ENCODE measurements around the gene DOP1A.

Gene DOP1A

DNA sequence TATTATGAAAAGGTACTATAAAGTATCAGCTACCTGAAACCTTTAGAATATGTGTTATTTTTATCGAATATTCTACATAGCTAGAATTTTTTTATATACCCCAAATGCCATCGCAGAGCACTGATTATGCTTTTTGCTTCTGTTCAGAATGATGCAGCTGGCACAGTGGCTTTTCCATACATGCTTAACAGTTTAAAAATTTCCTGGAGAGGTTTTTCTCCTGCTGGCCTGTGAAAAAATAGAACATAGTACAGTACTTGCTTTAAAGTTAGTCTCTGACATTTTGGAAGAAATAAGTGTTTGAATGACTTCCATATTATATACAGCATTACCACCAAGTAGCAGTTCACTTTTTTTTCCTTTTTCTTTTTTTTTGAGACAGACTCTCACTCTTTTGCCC lies 5.3 kb downstream of the DOP1A start:
- no peak overlapping the region for H3K4me3 ChIP-seq (ENCODE audit: low read depth, low read length)
- TF ChIP-seq, protein P1, sequence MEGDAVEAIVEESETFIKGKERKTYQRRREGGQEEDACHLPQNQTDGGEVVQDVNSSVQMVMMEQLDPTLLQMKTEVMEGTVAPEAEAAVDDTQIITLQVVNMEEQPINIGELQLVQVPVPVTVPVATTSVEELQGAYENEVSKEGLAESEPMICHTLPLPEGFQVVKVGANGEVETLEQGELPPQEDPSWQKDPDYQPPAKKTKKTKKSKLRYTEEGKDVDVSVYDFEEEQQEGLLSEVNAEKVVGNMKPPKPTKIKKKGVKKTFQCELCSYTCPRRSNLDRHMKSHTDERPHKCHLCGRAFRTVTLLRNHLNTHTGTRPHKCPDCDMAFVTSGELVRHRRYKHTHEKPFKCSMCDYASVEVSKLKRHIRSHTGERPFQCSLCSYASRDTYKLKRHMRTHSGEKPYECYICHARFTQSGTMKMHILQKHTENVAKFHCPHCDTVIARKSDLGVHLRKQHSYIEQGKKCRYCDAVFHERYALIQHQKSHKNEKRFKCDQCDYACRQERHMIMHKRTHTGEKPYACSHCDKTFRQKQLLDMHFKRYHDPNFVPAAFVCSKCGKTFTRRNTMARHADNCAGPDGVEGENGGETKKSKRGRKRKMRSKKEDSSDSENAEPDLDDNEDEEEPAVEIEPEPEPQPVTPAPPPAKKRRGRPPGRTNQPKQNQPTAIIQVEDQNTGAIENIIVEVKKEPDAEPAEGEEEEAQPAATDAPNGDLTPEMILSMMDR (IDR thresholded peaks at IDR 0.05; ENCODE audit: borderline replicate concordance, insufficient read depth, low read depth, low read length) = no peak

DNA sequence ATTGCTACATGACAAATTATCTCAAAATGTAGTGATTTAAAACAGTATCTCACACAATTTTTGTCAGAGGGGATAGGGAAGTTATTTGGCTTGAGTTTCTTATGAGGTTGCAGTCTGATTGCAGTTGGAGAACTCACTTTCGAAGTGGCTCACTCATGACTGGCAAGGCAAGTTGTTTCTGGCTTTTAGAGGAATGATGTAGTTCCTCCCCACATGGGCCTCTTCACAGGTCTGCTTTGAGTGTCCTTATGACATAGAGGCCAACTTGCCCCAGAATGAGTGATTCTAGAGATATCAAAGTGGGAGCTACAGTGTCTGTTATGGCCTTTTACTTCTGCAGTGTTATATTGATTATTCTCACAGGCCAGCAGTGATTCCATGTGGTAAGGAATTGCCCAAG lies 6.1 kb downstream of the DOP1A start:
- H3K4me3 ChIP-seq (ENCODE audit: low read depth, low read length) = no peak overlapping the region
- TF ChIP-seq, protein P1 (IDR thresholded peaks at IDR 0.05; ENCODE audit: borderline replicate concordance, insufficient read depth, low read depth, low read length) = no peak

DNA sequence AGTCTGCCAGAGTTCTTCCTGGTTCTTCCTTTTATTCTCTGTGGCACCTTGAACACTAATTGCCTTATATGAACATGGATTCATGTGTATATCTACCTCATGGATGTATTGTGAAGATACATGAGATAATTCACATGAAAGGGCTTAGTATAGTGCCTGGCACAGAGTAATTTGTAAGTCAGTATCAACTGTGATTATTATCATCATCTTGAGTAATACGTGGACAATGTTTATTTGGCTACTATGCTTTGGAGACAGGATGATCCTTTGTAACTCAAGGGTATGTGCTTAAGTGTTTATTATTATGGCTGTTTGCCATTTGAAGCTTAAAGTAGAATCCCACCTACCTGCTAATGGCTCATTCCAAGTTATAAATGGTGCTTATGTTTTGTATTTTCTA lies 16.0 kb downstream of the DOP1A start:
- TF ChIP-seq, protein P1 (IDR thresholded peaks at IDR 0.05; ENCODE audit: borderline replicate concordance, insufficient read depth, low read depth, low read length) = no peak
- no peak overlapping the region for H3K4me3 ChIP-seq (ENCODE audit: low read depth, low read length)

DNA sequence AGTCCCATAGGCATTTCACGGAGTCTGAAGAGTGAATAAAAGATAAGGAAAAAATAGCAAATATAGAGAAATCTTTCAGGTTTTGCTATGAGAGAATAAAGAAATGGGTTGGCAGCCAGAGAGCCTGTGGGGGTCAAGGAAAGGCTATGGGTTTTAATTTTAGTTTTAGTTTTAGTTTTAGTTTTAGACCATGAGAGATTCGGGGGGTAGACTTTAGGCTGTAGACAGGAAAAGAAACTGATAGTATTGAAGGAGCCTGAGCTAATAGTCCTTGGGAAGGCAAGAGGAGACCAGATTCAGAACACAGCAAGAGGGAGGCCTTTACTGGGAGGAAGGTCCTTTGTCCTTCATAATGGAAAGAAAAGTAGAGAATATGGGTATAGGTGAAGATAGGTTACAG lies 19.3 kb downstream of the DOP1A start:
- no peak overlapping the region for H3K4me3 ChIP-seq (ENCODE audit: low read depth, low read length)
- TF ChIP-seq, protein P1 (IDR thresholded peaks at IDR 0.05; ENCODE audit: borderline replicate concordance, insufficient read depth, low read depth, low read length) = no peak

DNA sequence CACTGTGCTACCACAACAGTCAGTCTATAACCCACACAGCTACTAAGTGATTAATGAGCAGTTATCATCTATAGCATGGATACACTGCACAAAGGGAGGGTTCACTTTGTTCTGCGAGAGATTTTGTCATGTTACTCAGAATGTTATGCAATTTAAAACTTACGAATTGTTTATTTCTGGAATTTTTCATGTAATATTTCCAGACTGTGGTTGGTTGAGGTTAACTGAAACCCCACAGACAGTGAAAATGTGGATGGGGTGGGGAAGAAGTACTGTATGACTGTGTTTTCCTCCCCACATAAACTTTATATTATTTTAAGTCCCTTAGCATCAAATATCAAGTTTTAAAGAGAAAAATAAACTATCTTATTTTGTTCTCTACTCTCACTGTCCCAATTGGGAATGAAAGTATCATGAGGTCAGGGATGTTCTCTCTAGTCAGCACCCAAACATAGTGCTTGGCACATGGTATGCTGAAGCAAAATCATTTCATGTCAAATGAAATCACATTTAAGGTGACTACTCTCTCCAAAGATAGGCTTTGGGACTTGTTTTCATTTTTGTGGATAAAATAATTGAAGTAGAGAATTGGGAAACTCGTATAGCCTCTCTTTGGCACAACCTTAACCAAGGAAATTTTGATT lies 25.4 kb downstream of the DOP1A start:
- TF ChIP-seq, protein P1 (IDR thresholded peaks at IDR 0.05; ENCODE audit: borderline replicate concordance, insufficient read depth, low read depth, low read length) = no peak
- H3K4me3 ChIP-seq (ENCODE audit: low read depth, low read length) = no peak overlapping the region

DNA sequence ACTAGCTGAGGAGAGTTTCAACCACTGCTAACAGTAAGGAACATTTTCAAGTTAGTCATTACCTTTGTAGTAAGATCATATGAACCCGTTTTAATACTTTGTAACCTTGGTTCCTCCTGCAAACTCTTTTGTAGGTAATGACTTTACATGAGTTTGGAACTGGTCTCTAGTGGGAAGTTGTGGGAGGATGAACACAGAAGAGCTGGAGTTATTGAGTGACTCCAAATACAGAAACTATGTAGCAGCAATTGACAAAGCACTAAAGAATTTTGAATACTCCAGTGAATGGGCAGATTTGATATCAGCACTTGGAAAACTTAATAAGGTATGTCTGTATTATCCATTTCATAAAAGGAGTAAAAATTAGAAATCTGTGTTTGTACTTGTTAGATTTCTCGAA lies 29.3 kb downstream of the DOP1A start:
- no peak overlapping the region for H3K4me3 ChIP-seq (ENCODE audit: low read depth, low read length)
- TF ChIP-seq, protein P1 (IDR thresholded peaks at IDR 0.05; ENCODE audit: borderline replicate concordance, insufficient read depth, low read depth, low read length) = no peak

DNA sequence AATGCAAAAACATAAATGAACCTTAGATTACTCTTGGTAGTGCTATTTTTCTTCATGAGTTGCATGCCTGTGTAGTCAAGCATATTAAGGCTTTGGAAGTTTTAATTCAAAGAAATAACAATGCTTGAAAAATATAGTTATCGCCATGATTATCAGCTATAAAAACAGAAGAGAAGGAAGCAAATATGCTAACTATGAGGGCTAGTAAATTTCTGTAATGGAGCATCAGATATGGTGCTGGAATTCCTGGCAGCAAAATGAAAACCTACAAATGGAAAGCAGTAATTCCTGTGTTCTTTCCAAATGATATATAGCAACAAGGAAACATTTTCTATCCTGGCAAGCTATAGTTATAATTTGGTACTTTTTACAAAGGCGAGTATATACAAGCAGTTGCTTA lies 29.7 kb downstream of the DOP1A start:
- H3K4me3 ChIP-seq (ENCODE audit: low read depth, low read length) = no peak overlapping the region
- TF ChIP-seq, protein P1 (IDR thresholded peaks at IDR 0.05; ENCODE audit: borderline replicate concordance, insufficient read depth, low read depth, low read length) = no peak
